Measurements from ENCODE around the gene GCH1. TPM values are rescaled to one million over a fixed set of nuclear protein-coding genes. Genes with fewer than 3 reads are reported as not detected.

The GCH1 gene
- total RNA-seq, 1 experiment from 2014 or later: 16.7 TPM

- Histone ChIP-seq H4K20me1 (ENCODE audit: insufficient read depth) (no peaks in the 10 kb centered on the region), H3K9me2 (ENCODE audit: insufficient read depth) (no peaks in the 10 kb centered on the region), H3K79me2 (ENCODE audit: insufficient read depth, low read length) (no peaks in the 10 kb centered on the region), H3K4me3 (replicated peaks in 1 of 2; ENCODE audit: low read depth in 1 of 2, low read length in 2 of 2) (no peak overlapping the region), H3K9me3 (ENCODE audit: control insufficient read depth in 1 of 2, insufficient read depth in 1 of 2, low read depth in 1 of 2, low read length in 2 of 2) (no peaks in the 10 kb centered on the region), H3K9ac (ENCODE audit: low read length) (no peak overlapping the region), H3K36me3 (ENCODE audit: control insufficient read depth in 1 of 2, insufficient read depth in 2 of 2, low read length in 2 of 2) (no peaks in the 10 kb centered on the region), H3K27me3 (ENCODE audit: insufficient read depth, low read length) (no peaks in the 10 kb centered on the region), H3K27ac (ENCODE audit: low read depth, low read length) (no peak overlapping the region), H2AFZ (ENCODE audit: low read depth, low read length, poor library complexity, severe bottlenecking) (no peak overlapping the region), H3K4me2 (ENCODE audit: low read length) (no peak overlapping the region), H3K4me1 (ENCODE audit: control insufficient read depth in 1 of 2, insufficient read depth in 2 of 2, low read length in 2 of 2) (peaks cover 0 to 3% of the 10 kb centered on the region in 2 experiments; a peak in 1 of 4 replicates)
- ATAC-seq: no peak
- POLR2A ChIA-PET: no interaction called here
- TF ChIP-seq SIN3A (IDR thresholded peaks at IDR 0.05; ENCODE audit: low read depth): no peak
- no peak for TF ChIP-seq FOSL1 (IDR thresholded peaks at IDR 0.05; ENCODE audit: low read depth)
- TF ChIP-seq CEBPB (IDR thresholded peaks at IDR 0.05; ENCODE audit: low read depth): no peak
- TF ChIP-seq, protein P1, sequence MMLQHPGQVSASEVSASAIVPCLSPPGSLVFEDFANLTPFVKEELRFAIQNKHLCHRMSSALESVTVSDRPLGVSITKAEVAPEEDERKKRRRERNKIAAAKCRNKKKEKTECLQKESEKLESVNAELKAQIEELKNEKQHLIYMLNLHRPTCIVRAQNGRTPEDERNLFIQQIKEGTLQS (IDR thresholded peaks at IDR 0.05): no peak
- CTCF ChIA-PET: no interaction called here
- intact Hi-C loops (cut with micrococcal nuclease): no loop called here
- RAD21 ChIA-PET (ENCODE audit: low non-redundant PET in 1 of 2, low total read pairs in 2 of 2, uncharacterized antibody in 2 of 2, unreplicated experiment in 2 of 2): no interaction called here
- no peak for DNase-seq (ENCODE audit: low read depth, low spot score)
- BruUV-seq (replicated peaks): no TSS peak
Measured at GRCh38 chr14:54908190-54908589, 5.6 kb upstream of the GCH1 start.

- RAD21 ChIA-PET (ENCODE audit: low non-redundant PET in 1 of 2, low total read pairs in 2 of 2, uncharacterized antibody in 2 of 2, unreplicated experiment in 2 of 2): no interaction called here
- no peak overlapping the region for H3K9ac ChIP-seq (ENCODE audit: low read length)
- H3K27me3 ChIP-seq (ENCODE audit: insufficient read depth, low read length): no peaks in the 10 kb centered on the region
- H3K79me2 ChIP-seq (ENCODE audit: insufficient read depth, low read length): 0 out of 2 replicates have a peak, but pooled peaks cover 2% of the 10 kb centered on the region
- H3K9me2 ChIP-seq (ENCODE audit: insufficient read depth): no peaks in the 10 kb centered on the region
- H3K36me3 ChIP-seq (ENCODE audit: control insufficient read depth in 1 of 2, insufficient read depth in 2 of 2, low read length in 2 of 2): no peaks in the 10 kb centered on the region
- H2AFZ ChIP-seq (ENCODE audit: low read depth, low read length, poor library complexity, severe bottlenecking): no peak overlapping the region
- H3K27ac ChIP-seq (ENCODE audit: low read depth, low read length): no peak overlapping the region
- no peak for DNase-seq (ENCODE audit: low read depth, low spot score)
- H3K4me3 ChIP-seq (replicated peaks in 1 of 2; ENCODE audit: low read depth in 1 of 2, low read length in 2 of 2): no peak overlapping the region
- CTCF ChIA-PET: no interaction called here
- POLR2A ChIA-PET: no interaction called here
- no peak overlapping the region for H3K4me2 ChIP-seq (ENCODE audit: low read length)
- no peak for ATAC-seq
- TF ChIP-seq CBX3 (IDR thresholded peaks at IDR 0.05; ENCODE audit: low read depth) (no peak), REST (IDR thresholded peaks at IDR 0.05; ENCODE audit: low read depth) (no peak)
- TF ChIP-seq, protein P2, sequence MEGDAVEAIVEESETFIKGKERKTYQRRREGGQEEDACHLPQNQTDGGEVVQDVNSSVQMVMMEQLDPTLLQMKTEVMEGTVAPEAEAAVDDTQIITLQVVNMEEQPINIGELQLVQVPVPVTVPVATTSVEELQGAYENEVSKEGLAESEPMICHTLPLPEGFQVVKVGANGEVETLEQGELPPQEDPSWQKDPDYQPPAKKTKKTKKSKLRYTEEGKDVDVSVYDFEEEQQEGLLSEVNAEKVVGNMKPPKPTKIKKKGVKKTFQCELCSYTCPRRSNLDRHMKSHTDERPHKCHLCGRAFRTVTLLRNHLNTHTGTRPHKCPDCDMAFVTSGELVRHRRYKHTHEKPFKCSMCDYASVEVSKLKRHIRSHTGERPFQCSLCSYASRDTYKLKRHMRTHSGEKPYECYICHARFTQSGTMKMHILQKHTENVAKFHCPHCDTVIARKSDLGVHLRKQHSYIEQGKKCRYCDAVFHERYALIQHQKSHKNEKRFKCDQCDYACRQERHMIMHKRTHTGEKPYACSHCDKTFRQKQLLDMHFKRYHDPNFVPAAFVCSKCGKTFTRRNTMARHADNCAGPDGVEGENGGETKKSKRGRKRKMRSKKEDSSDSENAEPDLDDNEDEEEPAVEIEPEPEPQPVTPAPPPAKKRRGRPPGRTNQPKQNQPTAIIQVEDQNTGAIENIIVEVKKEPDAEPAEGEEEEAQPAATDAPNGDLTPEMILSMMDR (IDR thresholded peaks at IDR 0.05 in 2 of 3, conservative IDR thresholded peaks at IDR 0.05 in 1 of 3; ENCODE audit: borderline replicate concordance in 1 of 3, insufficient read depth in 1 of 3, low read depth in 2 of 3, low read length in 2 of 3): no peak
- no TSS peak for BruUV-seq (replicated peaks)
- H3K4me1 ChIP-seq (ENCODE audit: control insufficient read depth in 1 of 2, insufficient read depth in 2 of 2, low read length in 2 of 2): peaks cover 2 to 13% of the 10 kb centered on the region in 2 experiments; a peak in 3 of 4 replicates
- H3K9me3 ChIP-seq (ENCODE audit: control insufficient read depth in 1 of 2, insufficient read depth in 1 of 2, low read depth in 1 of 2, low read length in 2 of 2): no peaks in the 10 kb centered on the region
- no peaks in the 10 kb centered on the region for H4K20me1 ChIP-seq (ENCODE audit: insufficient read depth)
- intact Hi-C loops (cut with micrococcal nuclease): no loop called here
Measured at GRCh38 chr14:54906075-54906474, 3.4 kb upstream of the GCH1 start.
